Stimulated activated CD4-positive, alpha-beta T cell treated with anti-CD3 and anti-CD28 coated beads, Interleukin-4, amount 100 ng/mL, for 24 hours (primary cell): ENCODE data around the gene VAMP8.
"Not testable (repeated sequence)": the region's sequence is repeated elsewhere in the genome, so short reads cannot be mapped to it uniquely, and the experiment has no call there.

ENCODE experiments used
- DNase-seq: peaks from one replicate; pipeline ENCODE4 v3.0.0-alpha.2; 2020

Gene VAMP8

GRCh38 chr2:85583667-85584353, 6.4 kb downstream of the VAMP8 start:
- DNase-seq: peak; percentile 30

DNA sequence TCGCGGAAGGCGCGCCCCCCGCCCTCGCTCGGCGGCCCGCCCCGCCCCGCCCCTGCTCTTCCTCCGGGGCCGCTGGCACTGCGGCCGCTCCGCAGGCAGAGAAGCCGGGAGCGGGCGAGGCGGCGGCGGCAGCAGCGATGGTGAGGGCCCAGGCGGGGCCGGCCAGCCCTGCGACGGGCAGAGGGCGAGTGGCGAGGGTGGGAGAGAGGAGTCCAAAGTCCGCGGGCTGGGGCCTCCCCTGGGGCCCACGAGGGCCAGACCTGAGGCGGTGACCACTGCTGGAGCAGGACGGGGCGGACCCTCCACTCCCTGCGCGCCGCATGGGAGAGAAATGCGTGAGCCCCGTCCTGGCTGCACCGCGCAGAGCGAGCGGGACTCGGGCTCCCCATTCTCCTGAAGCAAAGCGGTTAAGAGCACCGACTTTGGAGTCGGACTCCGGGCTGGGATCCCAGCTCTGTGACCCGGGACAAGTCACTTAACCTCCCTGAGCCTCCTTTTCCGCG, 7.0 kb downstream of the VAMP8 start, which contains the start of gene VAMP5:
Gene VAMP5, plus strand, starts transcription at position 78 of the 503 bp plus-strand sequence. Its CDS starts 60 bp downstream, at position 138.
- no peak for DNase-seq

- peak; percentile 42 for DNase-seq
Observed at GRCh38 chr2:85584857-85585780, 7.7 kb downstream of the VAMP8 start.

DNA sequence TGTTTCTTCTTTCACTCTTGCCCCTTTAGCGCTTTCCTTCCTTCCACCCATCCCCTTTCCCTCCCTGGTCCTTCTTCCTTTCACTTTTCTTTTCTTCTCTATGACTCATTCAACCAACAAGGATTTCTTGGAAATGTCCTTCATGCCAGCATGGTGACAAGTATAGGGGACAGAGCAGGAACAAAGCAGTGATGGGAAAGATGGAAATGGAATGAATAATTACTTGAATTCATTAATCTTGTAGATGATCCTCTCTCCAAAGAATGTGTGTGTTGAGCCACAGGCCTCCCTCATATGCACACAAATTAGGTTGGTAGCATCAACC, 8.4 kb downstream of the VAMP8 start:
- no peak for DNase-seq

DNA sequence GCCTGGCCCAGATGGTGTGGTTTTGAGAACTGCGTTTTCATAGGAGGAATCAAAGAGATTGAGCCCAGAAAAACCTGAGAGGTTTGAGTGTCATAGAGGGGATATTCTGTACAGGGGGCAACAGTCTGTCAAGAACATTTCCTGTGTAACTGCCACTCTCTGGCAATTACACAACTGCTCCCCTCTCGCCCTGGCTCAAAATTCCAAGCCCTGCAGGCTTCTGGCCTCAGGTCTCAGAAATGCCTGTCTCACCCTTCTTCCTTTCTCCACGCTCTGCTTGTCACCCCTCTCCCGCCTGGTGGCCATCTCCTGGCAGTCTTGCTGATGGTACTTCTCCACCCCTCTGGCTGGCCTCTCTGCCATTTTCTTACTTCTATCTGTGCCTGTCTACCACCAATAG, 10.8 kb downstream of the VAMP8 start:
- no peak for DNase-seq

- DNase-seq: no peak
Observed at GRCh38 chr2:85588645-85589044, 11.3 kb downstream of the VAMP8 start.

DNA sequence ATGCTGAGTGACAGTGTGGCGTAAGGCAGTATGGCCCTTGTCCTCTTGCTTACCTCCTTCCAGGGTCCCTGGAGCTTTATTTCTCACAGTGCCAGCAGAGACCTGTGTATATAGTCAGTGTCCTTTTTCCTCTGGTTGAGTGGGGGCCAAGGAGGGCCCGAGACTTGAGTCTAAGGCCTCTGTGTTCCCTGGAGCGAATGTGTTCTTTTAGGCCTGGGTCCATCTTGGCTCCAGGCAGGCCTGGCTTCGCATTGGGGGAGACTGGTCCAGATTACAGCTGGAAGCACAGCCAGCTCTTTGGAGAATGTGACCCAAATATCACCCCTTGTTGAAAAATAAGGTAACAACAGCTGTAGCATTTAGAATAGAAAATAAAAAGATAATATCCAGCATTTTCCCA, 11.8 kb downstream of the VAMP8 start:
- DNase-seq: no peak

DNA sequence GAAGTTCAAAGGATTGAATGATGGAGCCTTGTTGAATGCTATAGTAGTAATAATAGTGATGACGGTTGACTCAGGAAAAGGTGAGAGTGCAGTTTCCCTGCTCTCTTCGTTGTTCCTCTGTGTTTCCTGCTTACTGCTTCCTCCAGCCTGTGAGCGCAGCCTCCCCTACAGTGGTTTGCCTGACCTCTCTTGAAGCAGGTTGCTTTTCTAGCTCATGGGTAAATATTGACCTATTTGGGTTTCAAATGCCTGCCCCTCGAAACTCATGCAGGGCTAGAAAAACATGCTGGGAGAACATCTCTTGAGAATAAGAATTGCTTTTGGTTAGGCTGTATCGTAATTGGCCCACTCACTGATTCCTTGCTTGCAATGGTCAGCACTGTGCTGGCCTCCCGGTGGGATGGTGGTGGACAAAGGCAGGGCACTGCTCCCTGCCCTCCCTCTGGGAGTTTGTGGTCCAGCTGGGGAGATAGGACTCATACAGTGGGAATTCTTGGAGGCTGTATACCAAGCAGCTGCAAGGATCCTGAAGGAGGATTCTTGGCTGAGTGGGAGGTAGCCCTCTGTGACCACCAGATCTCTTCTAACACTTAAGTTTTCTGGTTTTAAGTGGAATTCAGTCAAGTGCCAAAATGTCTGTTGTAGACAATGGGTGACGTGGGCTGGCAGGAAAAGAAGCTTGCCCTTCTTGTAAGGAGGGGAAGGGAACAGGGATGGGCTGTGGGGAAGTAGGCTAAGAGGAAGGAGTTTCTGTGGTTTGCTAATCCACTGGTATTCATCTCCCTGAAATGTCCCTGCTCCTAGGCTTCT, 12.8 kb downstream of the VAMP8 start:
- DNase-seq: no peak

DNA sequence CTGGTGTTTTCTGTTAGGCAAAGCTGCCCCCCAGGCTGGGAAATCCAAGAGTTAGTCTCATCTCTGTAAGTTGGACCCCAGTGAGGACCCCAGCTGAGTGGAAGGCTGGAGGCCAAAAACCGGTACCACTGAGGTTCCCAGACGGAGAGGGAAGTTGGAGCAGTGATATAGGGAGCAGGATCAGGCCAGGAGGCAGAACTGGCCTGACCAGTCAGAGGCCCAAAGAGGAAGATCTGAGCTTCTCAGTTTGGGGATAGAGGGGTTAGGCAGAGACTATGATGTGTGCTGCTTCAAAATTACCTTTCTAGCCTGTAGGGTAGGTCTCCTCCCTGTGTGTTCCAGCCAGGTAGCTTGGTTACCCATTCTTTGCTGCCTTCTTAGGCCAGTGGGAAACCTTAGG, 13.6 kb downstream of the VAMP8 start:
- DNase-seq: no peak

DNA sequence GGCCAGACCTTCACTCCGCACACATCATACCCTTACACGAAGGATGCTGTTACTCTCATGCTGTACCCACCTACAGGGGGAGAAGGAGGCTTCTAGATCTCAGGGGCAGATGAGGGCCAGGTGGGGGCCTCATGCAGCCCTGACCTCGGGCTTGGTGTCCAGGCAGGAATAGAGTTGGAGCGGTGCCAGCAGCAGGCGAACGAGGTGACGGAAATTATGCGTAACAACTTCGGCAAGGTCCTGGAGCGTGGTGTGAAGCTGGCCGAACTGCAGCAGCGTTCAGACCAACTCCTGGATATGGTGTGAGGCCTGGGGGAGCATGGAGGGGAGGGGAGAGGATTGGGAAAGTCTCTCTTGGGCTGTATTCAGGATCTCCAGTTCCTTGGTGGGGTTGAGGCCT, 14.2 kb downstream of the VAMP8 start:
- DNase-seq: no peak

- not testable (repeated sequence) for DNase-seq
Observed at GRCh38 chr2:85592299-85592698, 14.9 kb downstream of the VAMP8 start.

- no peak for DNase-seq
Observed at GRCh38 chr2:85593023-85593422, 15.6 kb downstream of the VAMP8 start.

DNA sequence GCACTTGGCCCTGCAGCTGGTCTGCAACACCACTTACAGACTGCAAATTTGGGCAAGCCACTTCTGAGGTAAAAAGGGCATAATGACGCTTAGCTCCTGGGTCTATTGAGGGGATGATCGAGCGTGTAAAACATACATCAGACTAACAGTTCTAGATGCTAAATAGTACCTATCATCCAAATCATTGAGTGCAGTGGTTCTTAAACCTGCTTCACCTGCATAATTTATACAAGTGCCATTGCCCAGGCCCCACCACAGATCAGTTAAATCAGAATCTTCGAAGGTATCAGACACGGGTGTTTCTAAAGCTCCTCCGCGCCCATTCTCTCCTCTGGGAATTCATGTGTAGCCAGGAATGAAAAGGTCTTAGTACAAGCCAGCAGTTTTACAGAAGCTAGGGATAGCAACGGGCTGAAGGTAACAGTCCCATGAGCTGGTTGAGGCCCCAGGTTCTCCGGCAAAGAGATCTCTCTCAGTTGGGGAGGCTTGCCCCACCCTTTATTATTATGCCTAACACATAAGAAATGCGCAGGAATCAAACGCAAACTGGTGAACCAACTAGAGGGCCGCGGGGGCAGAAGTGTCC, 17.4 kb downstream of the VAMP8 start:
- DNase-seq: no peak

DNA sequence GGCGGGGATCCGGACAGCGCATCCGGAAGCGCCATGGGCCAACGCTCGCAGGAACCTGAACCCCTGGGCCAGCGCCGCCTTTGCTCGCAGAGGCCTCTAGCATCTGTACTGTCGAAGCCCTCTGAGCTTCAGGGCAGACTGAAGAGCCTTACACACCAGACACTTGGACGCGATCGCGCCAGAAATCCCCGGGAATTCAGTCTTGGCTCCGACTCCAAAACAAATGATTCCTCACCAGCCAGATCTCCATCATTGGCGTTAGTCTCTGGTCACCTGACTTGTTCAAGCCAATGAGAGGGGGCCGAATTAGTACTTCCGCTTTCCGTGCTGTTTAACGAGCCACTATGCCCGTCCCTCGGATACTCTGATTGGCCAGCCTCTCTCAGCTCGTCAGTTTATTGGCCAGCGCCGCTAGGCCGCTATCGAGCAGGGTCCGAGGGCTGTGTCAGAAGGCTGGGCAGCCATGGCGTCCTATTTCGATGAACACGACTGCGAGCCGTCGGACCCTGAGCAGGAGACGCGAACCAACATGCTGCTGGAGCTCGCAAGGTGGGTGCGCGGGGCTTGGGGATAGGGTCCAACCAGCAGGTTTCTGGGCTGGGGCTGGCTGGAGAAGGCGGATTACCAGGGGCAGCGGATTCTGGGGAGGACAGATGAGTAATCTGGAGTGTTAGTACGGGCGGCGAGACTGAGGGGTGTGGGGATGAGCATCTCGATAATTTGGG, 18.1 kb downstream of the VAMP8 start, which contains the start of gene RNF181:
Gene RNF181, plus strand, starts transcription at position 445 of the 725 bp plus-strand sequence. Its CDS starts 19 bp downstream, at position 464.
- DNase-seq: peak; percentile 94

- peak; percentile 44 for DNase-seq
Observed at GRCh38 chr2:85596026-85596333, 18.6 kb downstream of the VAMP8 start.

GRCh38 chr2:85596486-85597143, 19.2 kb downstream of the VAMP8 start:
- no peak for DNase-seq

GRCh38 chr2:85597241-85597640, 19.9 kb downstream of the VAMP8 start:
- DNase-seq: no peak

DNA sequence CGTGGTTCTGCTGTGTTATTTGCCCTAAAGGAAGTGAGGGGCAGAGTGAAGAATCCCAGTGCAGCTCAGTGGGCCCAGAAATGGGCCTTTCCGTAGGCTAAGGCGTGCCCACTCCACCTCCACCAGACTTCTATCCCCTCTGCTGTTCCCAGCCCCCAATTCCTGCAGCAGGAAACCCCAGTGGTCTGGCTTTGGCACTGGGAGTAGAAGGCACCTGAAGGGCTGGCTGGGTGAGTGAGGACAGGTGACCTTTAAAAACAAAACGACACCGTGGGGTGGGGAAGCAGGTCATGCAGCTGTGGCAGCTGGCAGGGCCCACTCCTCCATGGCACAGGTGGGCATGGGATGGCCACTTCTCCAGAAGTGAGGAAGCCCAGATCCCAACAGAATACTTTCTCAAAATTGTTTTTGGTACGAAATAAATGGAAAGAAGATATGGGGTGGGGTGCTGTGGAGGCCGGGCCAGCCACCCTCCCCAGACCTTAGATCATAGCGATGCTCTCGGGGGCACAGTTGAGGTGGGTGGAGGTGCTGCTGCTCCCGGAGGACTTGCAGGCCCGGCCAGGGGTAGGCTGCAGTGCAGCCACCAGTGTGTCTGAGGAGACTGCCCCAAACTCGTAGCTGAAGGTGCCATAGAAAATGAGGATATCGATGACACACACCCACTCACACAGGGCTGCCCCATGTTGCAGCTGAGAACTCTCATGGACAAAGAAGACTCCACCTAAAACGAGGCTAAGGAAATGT, 21.4 kb downstream of the VAMP8 start:
- DNase-seq: no peak

- no peak for DNase-seq
Observed at GRCh38 chr2:85599468-85600234, 22.3 kb downstream of the VAMP8 start.

- DNase-seq: no peak
Observed at GRCh38 chr2:85600235-85600575, 22.8 kb downstream of the VAMP8 start.
